HUES64 (cell line): ENCODE measurements around the gene ZSCAN30.

Experiments used
- H3K27ac ChIP-seq: 2 replicates; pipeline ENCODE4 v1.7.0; 2013; ENCODE audit warnings: low read depth, low read length, inconsistent platforms
- H3K27me3 ChIP-seq: 2 replicates; pipeline ENCODE4 v1.6.1; 2013; ENCODE audit warnings: mild to moderate bottlenecking, low read length; ENCODE audit not compliant: insufficient read depth
- H3K36me3 ChIP-seq: 2 replicates; pipeline ENCODE4 v1.6.1; 2013; ENCODE audit warnings: mild to moderate bottlenecking, low read length; ENCODE audit not compliant: insufficient read depth
- H3K4me1 ChIP-seq: 2 replicates; pipeline ENCODE4 v1.6.1; 2013; ENCODE audit warnings: mild to moderate bottlenecking, low read length, moderate library complexity; ENCODE audit not compliant: insufficient read depth
- H3K4me3 ChIP-seq: 2 replicates; pipeline ENCODE4 v1.5.1; 2013; ENCODE audit warnings: mild to moderate bottlenecking, low read length, moderate library complexity
- H3K9ac ChIP-seq: 2 replicates; pipeline ENCODE4 v1.6.1; 2013; ENCODE audit warnings: mild to moderate bottlenecking, low read depth, low read length
- H3K9me3 ChIP-seq: 2 replicates; pipeline ENCODE4 v1.6.1; 2013; ENCODE audit warnings: low read depth, low read length; ENCODE audit not compliant: insufficient read depth
- WGBS: fragments of 150-250, 120-280 bp; methylation state at CpG from one replicate; pipeline ENCODE4 v1.1.7; 2013; ENCODE audit warnings: missing lambda C conversion rate; 5-methylcytosine and 5-hydroxymethylcytosine counted together

ZSCAN30 gene

GRCh38 chr18:35247412-35248249, 42.4 kb downstream of the ZSCAN30 start:
- peaks cover 81% of the 10 kb centered on the region for H3K36me3 ChIP-seq
- no peak overlapping the region for H3K9ac ChIP-seq
- WGBS, result 94% methylated on average over 13 of the region's 14 CpGs
- no peaks in the 10 kb centered on the region for H3K27me3 ChIP-seq
- peaks cover 1% of the 10 kb centered on the region; the same call in 1 of the 2 replicates for H3K4me1 ChIP-seq
- H3K9me3 ChIP-seq, result no peaks in the 10 kb centered on the region
- H3K4me3 ChIP-seq, result no peak overlapping the region
- H3K27ac ChIP-seq, result no peak overlapping the region

- H3K27me3 ChIP-seq, result no peaks in the 10 kb centered on the region
- peaks cover 8% of the 10 kb centered on the region; the same call in 1 of the 2 replicates for H3K4me1 ChIP-seq
- H3K4me3 ChIP-seq, result no peak overlapping the region
- peaks cover 84% of the 10 kb centered on the region for H3K36me3 ChIP-seq
- H3K9ac ChIP-seq, result no peak overlapping the region
- H3K27ac ChIP-seq, result no peak overlapping the region
- H3K9me3 ChIP-seq, result no peaks in the 10 kb centered on the region
These were observed 43.2 kb downstream of the ZSCAN30 start for GRCh38 chr18:35246831-35247230.

GRCh38 chr18:35245719-35246317, 44.2 kb downstream of the ZSCAN30 start:
- Histone ChIP-seq H3K9ac (no peak overlapping the region), H3K27me3 (no peaks in the 10 kb centered on the region), H3K4me1 (peaks cover 8% of the 10 kb centered on the region; the same call in 1 of the 2 replicates), H3K36me3 (peaks cover 83% of the 10 kb centered on the region), H3K9me3 (no peaks in the 10 kb centered on the region), H3K27ac (no peak overlapping the region), H3K4me3 (no peak overlapping the region)
- WGBS, result 98% methylated on average over 4 of the region's 4 CpGs

- 95% methylated on average over 4 of the region's 4 CpGs for WGBS
- H3K27me3 ChIP-seq, result no peaks in the 10 kb centered on the region
- H3K36me3 ChIP-seq, result peaks cover 73% of the 10 kb centered on the region
- no peak overlapping the region for H3K27ac ChIP-seq
- H3K9me3 ChIP-seq, result no peaks in the 10 kb centered on the region
- H3K9ac ChIP-seq, result no peak overlapping the region
- H3K4me3 ChIP-seq, result no peak overlapping the region
- peaks cover 8% of the 10 kb centered on the region; the same call in 1 of the 2 replicates for H3K4me1 ChIP-seq
These were observed 45.4 kb downstream of the ZSCAN30 start for GRCh38 chr18:35244671-35245070.

GRCh38 chr18:35242426-35242825, 47.6 kb downstream of the ZSCAN30 start:
- H3K9me3 ChIP-seq, result no peaks in the 10 kb centered on the region
- H3K36me3 ChIP-seq, result peaks cover 53% of the 10 kb centered on the region
- H3K4me3 ChIP-seq, result peak overlapping the region; percentile 80
- 95% methylated on average over 6 of the region's 6 CpGs for WGBS
- no peaks in the 10 kb centered on the region for H3K27me3 ChIP-seq
- H3K9ac ChIP-seq, result peak overlapping the region; percentile 96; the same call in 1 of the 2 replicates
- no peak overlapping the region for H3K27ac ChIP-seq
- peaks cover 8% of the 10 kb centered on the region; the same call in 1 of the 2 replicates for H3K4me1 ChIP-seq

GRCh38 chr18:35241448-35241804, 48.6 kb downstream of the ZSCAN30 start:
- Histone ChIP-seq H3K9ac (peak overlapping the region; percentile 96), H3K4me3 (peak overlapping the region; percentile 80), H3K27ac (peak overlapping the region; percentile 95), H3K27me3 (no peaks in the 10 kb centered on the region), H3K36me3 (peaks cover 43% of the 10 kb centered on the region), H3K4me1 (peaks cover 8% of the 10 kb centered on the region; the same call in 1 of the 2 replicates), H3K9me3 (no peaks in the 10 kb centered on the region)
- WGBS, result 0% methylated on average over 5 of the region's 5 CpGs

- H3K4me3 ChIP-seq, result peak within 1 kb of the TSS; percentile 80
- WGBS, result under 1% methylated on average over 56 of the region's 60 CpGs
- peaks cover 37% of the 10 kb centered on the region for H3K36me3 ChIP-seq
- peak within 1 kb of the TSS; percentile 95 for H3K27ac ChIP-seq
- H3K9me3 ChIP-seq, result no peaks in the 10 kb centered on the region
- H3K4me1 ChIP-seq, result peaks cover 8% of the 10 kb centered on the region; the same call in 1 of the 2 replicates
- H3K9ac ChIP-seq, result peak within 1 kb of the TSS; percentile 96
- no peaks in the 10 kb centered on the region for H3K27me3 ChIP-seq
These were observed 49.2 kb downstream of the ZSCAN30 start, which contains the start of gene ZNF397 for GRCh38 chr18:35240664-35241447. Gene ZNF397, plus strand, starts transcription at chr18:35241034. Its CDS starts 1,437 bp downstream, at chr18:35242471.

GRCh38 chr18:35239314-35239713, 50.7 kb downstream of the ZSCAN30 start:
- 100% methylated on average over 1 of the region's 1 CpG for WGBS
- no peak overlapping the region for H3K9ac ChIP-seq
- no peak overlapping the region for H3K27ac ChIP-seq
- no peak overlapping the region for H3K4me3 ChIP-seq
- H3K27me3 ChIP-seq, result no peaks in the 10 kb centered on the region
- H3K36me3 ChIP-seq, result peaks cover 22% of the 10 kb centered on the region
- H3K9me3 ChIP-seq, result no peaks in the 10 kb centered on the region
- H3K4me1 ChIP-seq, result peaks cover 8% of the 10 kb centered on the region; the same call in 1 of the 2 replicates

GRCh38 chr18:35236571-35237363, 53.3 kb downstream of the ZSCAN30 start:
- Histone ChIP-seq H3K4me1 (0 out of 2 replicates have a peak, but pooled peaks cover under 1% of the 10 kb centered on the region), H3K27ac (no peak overlapping the region), H3K27me3 (no peaks in the 10 kb centered on the region), H3K9ac (no peak overlapping the region), H3K9me3 (no peaks in the 10 kb centered on the region), H3K36me3 (no peaks in the 10 kb centered on the region), H3K4me3 (no peak overlapping the region)
- WGBS, result 100% methylated on average over 1 of the region's 1 CpG

- 15% methylated on average over 6 of the region's 6 CpGs for WGBS
These were observed 59.0 kb downstream of the ZSCAN30 start for GRCh38 chr18:35231052-35231451.

More at GRCh38 chr18:35231052-35231451, 59.0 kb downstream of the ZSCAN30 start:
- Histone ChIP-seq H3K27me3 (no peaks in the 10 kb centered on the region), H3K9me3 (no peaks in the 10 kb centered on the region), H3K27ac (no peak overlapping the region), H3K36me3 (no peaks in the 10 kb centered on the region), H3K9ac (no peak overlapping the region), H3K4me3 (0 out of 2 replicates have a peak overlapping the region, but pooled peaks have one; percentile 14), H3K4me1 (peaks cover 3% of the 10 kb centered on the region; the same call in 1 of the 2 replicates)
